ENCODE results near the gene NXPH1.

Gene NXPH1

DNA sequence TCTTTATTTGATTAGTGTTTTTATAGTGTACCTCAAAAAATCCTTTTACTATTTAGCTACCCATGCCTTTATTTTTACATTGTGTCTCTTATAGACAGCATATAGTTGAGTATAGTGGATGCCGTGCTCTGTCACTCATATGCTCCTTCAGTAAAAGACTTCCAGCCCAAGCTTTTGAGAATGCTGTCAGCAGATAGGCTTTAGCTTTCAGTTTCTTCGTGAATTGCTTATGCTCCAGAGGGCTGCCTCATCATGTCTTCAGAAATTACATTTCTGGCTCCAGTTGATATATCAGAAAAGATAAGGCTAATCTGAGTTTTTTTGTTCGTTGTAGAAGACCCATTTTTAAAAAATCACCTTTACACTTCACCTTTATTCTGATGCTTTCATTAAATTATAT lies 332.0 kb downstream of the NXPH1 start:
- no peaks in the 10 kb centered on the region for H3K4me1 ChIP-seq
- H3K36me3 ChIP-seq (ENCODE audit: control insufficient read depth, insufficient read depth, low read length): no peaks in the 10 kb centered on the region
- H3K4me2 ChIP-seq (ENCODE audit: low read length): no peak overlapping the region
- no peak overlapping the region for H3K9ac ChIP-seq
- H3K79me2 ChIP-seq: no peaks in the 10 kb centered on the region
- H3K27ac ChIP-seq: no peak overlapping the region
- H2AFZ ChIP-seq: no peak overlapping the region
- H3K4me3 ChIP-seq (ENCODE audit: low read depth, low read length): no peak overlapping the region
- TF ChIP-seq, protein P1, sequence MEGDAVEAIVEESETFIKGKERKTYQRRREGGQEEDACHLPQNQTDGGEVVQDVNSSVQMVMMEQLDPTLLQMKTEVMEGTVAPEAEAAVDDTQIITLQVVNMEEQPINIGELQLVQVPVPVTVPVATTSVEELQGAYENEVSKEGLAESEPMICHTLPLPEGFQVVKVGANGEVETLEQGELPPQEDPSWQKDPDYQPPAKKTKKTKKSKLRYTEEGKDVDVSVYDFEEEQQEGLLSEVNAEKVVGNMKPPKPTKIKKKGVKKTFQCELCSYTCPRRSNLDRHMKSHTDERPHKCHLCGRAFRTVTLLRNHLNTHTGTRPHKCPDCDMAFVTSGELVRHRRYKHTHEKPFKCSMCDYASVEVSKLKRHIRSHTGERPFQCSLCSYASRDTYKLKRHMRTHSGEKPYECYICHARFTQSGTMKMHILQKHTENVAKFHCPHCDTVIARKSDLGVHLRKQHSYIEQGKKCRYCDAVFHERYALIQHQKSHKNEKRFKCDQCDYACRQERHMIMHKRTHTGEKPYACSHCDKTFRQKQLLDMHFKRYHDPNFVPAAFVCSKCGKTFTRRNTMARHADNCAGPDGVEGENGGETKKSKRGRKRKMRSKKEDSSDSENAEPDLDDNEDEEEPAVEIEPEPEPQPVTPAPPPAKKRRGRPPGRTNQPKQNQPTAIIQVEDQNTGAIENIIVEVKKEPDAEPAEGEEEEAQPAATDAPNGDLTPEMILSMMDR (IDR thresholded peaks at IDR 0.05): no peak
- H3K27me3 ChIP-seq (ENCODE audit: control insufficient read depth, insufficient read depth, low read length): no peaks in the 10 kb centered on the region
- H3K9me3 ChIP-seq (ENCODE audit: control insufficient read depth, low read length): no peaks in the 10 kb centered on the region

DNA sequence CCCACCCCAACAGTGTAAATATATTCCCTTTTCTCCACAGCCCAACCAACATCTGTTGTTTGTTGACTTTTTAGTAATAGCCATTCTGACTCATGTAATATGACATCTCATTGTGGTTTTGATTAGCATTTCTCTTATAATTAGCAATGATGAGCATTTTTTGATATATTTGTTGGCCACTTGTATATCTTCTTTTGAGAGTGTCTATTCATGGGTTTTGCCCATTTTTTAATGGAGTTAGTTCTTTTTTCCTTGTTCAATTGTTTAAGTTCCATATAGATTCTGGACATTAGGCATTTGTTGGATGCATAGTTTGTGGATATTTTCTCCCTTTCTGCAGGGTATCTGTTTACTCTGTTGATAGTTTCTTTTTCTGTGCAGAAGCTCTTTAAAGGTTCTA lies 340.1 kb downstream of the NXPH1 start:
- TF ChIP-seq, protein P1 (IDR thresholded peaks at IDR 0.05): no peak
- Histone ChIP-seq H3K9me3 (ENCODE audit: control insufficient read depth, low read length) (no peaks in the 10 kb centered on the region), H3K36me3 (ENCODE audit: control insufficient read depth, insufficient read depth, low read length) (no peaks in the 10 kb centered on the region), H3K4me3 (ENCODE audit: low read depth, low read length) (no peak overlapping the region), H3K27ac (no peak overlapping the region), H2AFZ (no peak overlapping the region), H3K9ac (no peak overlapping the region), H3K4me2 (ENCODE audit: low read length) (no peak overlapping the region), H3K27me3 (ENCODE audit: control insufficient read depth, insufficient read depth, low read length) (no peaks in the 10 kb centered on the region), H3K79me2 (no peaks in the 10 kb centered on the region), H3K4me1 (no peaks in the 10 kb centered on the region)

DNA sequence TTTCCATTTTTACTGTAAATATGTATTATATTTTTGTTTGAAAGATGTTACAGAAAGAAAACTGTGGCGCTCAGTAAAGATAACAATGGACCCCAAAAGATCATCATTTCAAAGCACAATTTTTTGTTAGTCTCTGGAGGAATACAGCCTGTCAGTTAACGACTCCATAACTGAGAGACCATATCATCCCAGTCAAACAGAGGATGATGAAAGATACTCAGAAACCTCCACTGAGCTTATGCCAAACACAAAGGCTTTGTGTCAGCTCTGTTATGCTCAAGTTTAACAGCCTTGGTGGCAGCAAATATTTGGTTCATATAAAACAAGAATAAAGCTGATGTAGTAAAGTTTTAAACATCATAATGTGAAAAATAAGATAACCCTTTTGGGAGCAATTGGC lies 345.1 kb downstream of the NXPH1 start:
- H3K27ac ChIP-seq: no peak overlapping the region
- H3K36me3 ChIP-seq (ENCODE audit: control insufficient read depth, insufficient read depth, low read length): no peaks in the 10 kb centered on the region
- H2AFZ ChIP-seq: no peak overlapping the region
- no peaks in the 10 kb centered on the region for H3K79me2 ChIP-seq
- no peak overlapping the region for H3K9ac ChIP-seq
- TF ChIP-seq, protein P1 (IDR thresholded peaks at IDR 0.05): no peak
- H3K9me3 ChIP-seq (ENCODE audit: control insufficient read depth, low read length): no peaks in the 10 kb centered on the region
- no peaks in the 10 kb centered on the region for H3K27me3 ChIP-seq (ENCODE audit: control insufficient read depth, insufficient read depth, low read length)
- H3K4me1 ChIP-seq: no peaks in the 10 kb centered on the region
- H3K4me2 ChIP-seq (ENCODE audit: low read length): no peak overlapping the region
- H3K4me3 ChIP-seq (ENCODE audit: low read depth, low read length): no peak overlapping the region

DNA sequence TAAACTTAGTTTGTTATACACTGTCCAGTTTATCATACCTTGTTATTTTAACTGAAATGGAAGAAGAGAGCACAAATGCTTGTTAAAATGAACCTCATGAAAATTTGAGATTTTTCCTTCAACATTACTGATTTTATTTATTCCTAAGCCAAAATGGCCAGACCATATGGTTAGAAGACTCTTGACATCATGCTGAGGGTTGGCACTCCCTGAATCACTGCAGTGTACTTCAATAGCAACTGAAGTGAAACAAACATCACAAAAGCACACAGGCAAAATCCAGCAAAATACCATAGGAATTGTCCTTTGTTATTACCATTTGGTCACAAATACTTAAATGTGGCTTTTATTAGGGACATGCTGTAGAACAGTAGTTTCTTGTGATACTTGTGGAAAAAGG lies 347.8 kb downstream of the NXPH1 start:
- no peaks in the 10 kb centered on the region for H3K4me1 ChIP-seq
- H3K4me2 ChIP-seq (ENCODE audit: low read length): no peak overlapping the region
- H3K27ac ChIP-seq: no peak overlapping the region
- H3K79me2 ChIP-seq: no peaks in the 10 kb centered on the region
- H2AFZ ChIP-seq: no peak overlapping the region
- H3K36me3 ChIP-seq (ENCODE audit: control insufficient read depth, insufficient read depth, low read length): no peaks in the 10 kb centered on the region
- no peak overlapping the region for H3K9ac ChIP-seq
- TF ChIP-seq, protein P1 (IDR thresholded peaks at IDR 0.05): no peak
- no peak overlapping the region for H3K4me3 ChIP-seq (ENCODE audit: low read depth, low read length)
- H3K9me3 ChIP-seq (ENCODE audit: control insufficient read depth, low read length): no peaks in the 10 kb centered on the region
- no peaks in the 10 kb centered on the region for H3K27me3 ChIP-seq (ENCODE audit: control insufficient read depth, insufficient read depth, low read length)

DNA sequence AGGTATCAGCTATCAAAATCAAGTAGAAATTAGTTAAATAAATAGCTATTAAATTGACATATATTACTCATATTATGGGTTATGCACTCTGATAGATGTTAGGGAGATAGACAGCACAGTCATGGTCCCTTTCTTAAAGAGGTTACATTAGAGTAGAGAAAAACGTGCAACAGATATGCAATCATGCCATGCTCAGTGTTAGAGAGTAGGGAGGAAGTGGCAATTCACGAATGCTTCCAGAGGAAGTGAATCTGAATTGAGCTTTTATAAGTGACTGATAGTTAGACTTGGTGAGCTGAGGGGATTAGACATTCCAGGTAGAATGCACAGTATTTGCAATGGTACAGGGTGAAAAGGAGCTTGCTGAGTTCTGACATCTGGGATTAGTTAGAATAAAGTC lies 349.8 kb downstream of the NXPH1 start:
- Histone ChIP-seq H3K4me3 (ENCODE audit: low read depth, low read length) (no peak overlapping the region), H3K4me1 (no peaks in the 10 kb centered on the region), H3K36me3 (ENCODE audit: control insufficient read depth, insufficient read depth, low read length) (no peaks in the 10 kb centered on the region), H3K9ac (no peak overlapping the region), H3K4me2 (ENCODE audit: low read length) (no peak overlapping the region), H2AFZ (no peak overlapping the region), H3K27me3 (ENCODE audit: control insufficient read depth, insufficient read depth, low read length) (no peaks in the 10 kb centered on the region), H3K79me2 (no peaks in the 10 kb centered on the region), H3K27ac (no peak overlapping the region), H3K9me3 (ENCODE audit: control insufficient read depth, low read length) (no peaks in the 10 kb centered on the region)
- TF ChIP-seq, protein P1 (IDR thresholded peaks at IDR 0.05): no peak

All from parathyroid adenoma (tissue), 2 donors.